ENCODE data around the gene TYW1. TPM values are rescaled to one million over a fixed set of nuclear protein-coding genes. Genes with fewer than 3 reads are reported as not detected.
"Not testable (repeated sequence)": the region's sequence is repeated elsewhere in the genome, so short reads cannot be mapped to it uniquely, and the experiment has no call there.

Gene TYW1
- total and polyA plus RNA-seq, 4 donors, result 3.9 to 15.9 (median 10.0) TPM

- H3K36me3 ChIP-seq (ENCODE audit: control insufficient read depth in 1 of 2, insufficient read depth in 2 of 2, low read length in 1 of 2); ATAC-seq (ENCODE audit: low FRiP score); H3K27ac ChIP-seq (ENCODE audit: low read depth in 1 of 2, low read length in 2 of 2); H3K9me3 ChIP-seq (ENCODE audit: control insufficient read depth, low read length); DNase-seq; intact Hi-C loops (cut with DNase I); H3K27me3 ChIP-seq (ENCODE audit: control insufficient read depth in 1 of 2, insufficient read depth in 2 of 2, low read length in 1 of 2); H3K4me3 ChIP-seq (ENCODE audit: low read length in 2 of 2); H3K4me1 ChIP-seq (ENCODE audit: control insufficient read depth in 1 of 2, insufficient read depth in 2 of 2, low read length in 2 of 2): not testable (repeated sequence)
- 63 to 81% methylated on average over 4 to 5 of the region's 5 CpGs for WGBS, 2 donors
Observed at GRCh38 chr7:67178915-67179688, 182.5 kb downstream of the TYW1 start.

GRCh38 chr7:67182956-67183750 is 186.5 kb downstream of the TYW1 start:
- intact Hi-C loops (cut with DNase I); H3K27ac ChIP-seq (ENCODE audit: low read depth in 1 of 2, low read length in 2 of 2): not testable (repeated sequence)

GRCh38 chr7:67184912-67185659 is 188.5 kb downstream of the TYW1 start:
- intact Hi-C loops (cut with DNase I); H3K27ac ChIP-seq (ENCODE audit: low read depth in 1 of 2, low read length in 2 of 2); DNase-seq; ATAC-seq (ENCODE audit: low FRiP score); H3K36me3 ChIP-seq (ENCODE audit: control insufficient read depth in 1 of 2, insufficient read depth in 2 of 2, low read length in 1 of 2); H3K4me1 ChIP-seq (ENCODE audit: control insufficient read depth in 1 of 2, insufficient read depth in 2 of 2, low read length in 2 of 2); H3K27me3 ChIP-seq (ENCODE audit: control insufficient read depth in 1 of 2, insufficient read depth in 2 of 2, low read length in 1 of 2); H3K9me3 ChIP-seq (ENCODE audit: control insufficient read depth, low read length); H3K4me3 ChIP-seq (ENCODE audit: low read length in 2 of 2): not testable (repeated sequence)
- WGBS, 2 donors, result 82 to 94% methylated on average over 9 of the region's 10 CpGs

More at GRCh38 chr7:67182956-67183750, 186.5 kb downstream of the TYW1 start:
- H3K27me3 ChIP-seq (ENCODE audit: control insufficient read depth in 1 of 2, insufficient read depth in 2 of 2, low read length in 1 of 2); H3K36me3 ChIP-seq (ENCODE audit: control insufficient read depth in 1 of 2, insufficient read depth in 2 of 2, low read length in 1 of 2); ATAC-seq (ENCODE audit: low FRiP score); H3K9me3 ChIP-seq (ENCODE audit: control insufficient read depth, low read length); H3K4me1 ChIP-seq (ENCODE audit: control insufficient read depth in 1 of 2, insufficient read depth in 2 of 2, low read length in 2 of 2); H3K4me3 ChIP-seq (ENCODE audit: low read length in 2 of 2); DNase-seq: not testable (repeated sequence)
- 72 to 84% methylated on average over 15 of the region's 17 CpGs for WGBS, 2 donors

- H3K9me3 ChIP-seq (ENCODE audit: control insufficient read depth, low read length); H3K36me3 ChIP-seq (ENCODE audit: control insufficient read depth in 1 of 2, insufficient read depth in 2 of 2, low read length in 1 of 2); intact Hi-C loops (cut with DNase I); H3K4me3 ChIP-seq (ENCODE audit: low read length in 2 of 2); H3K4me1 ChIP-seq (ENCODE audit: control insufficient read depth in 1 of 2, insufficient read depth in 2 of 2, low read length in 2 of 2); H3K27ac ChIP-seq (ENCODE audit: low read depth in 1 of 2, low read length in 2 of 2); DNase-seq; H3K27me3 ChIP-seq (ENCODE audit: control insufficient read depth in 1 of 2, insufficient read depth in 2 of 2, low read length in 1 of 2); ATAC-seq (ENCODE audit: low FRiP score): not testable (repeated sequence)
- whole genome bisulfite sequencing, 2 donors, result 19 to 31% methylated on average over 2 of the region's 3 CpGs
Observed at GRCh38 chr7:67185660-67186129, 189.1 kb downstream of the TYW1 start.

- H3K4me1 ChIP-seq (ENCODE audit: control insufficient read depth in 1 of 2, insufficient read depth in 2 of 2, low read length in 2 of 2); H3K4me3 ChIP-seq (ENCODE audit: low read length in 2 of 2); H3K27ac ChIP-seq (ENCODE audit: low read depth in 1 of 2, low read length in 2 of 2); H3K36me3 ChIP-seq (ENCODE audit: control insufficient read depth in 1 of 2, insufficient read depth in 2 of 2, low read length in 1 of 2); DNase-seq; ATAC-seq (ENCODE audit: low FRiP score); H3K27me3 ChIP-seq (ENCODE audit: control insufficient read depth in 1 of 2, insufficient read depth in 2 of 2, low read length in 1 of 2); H3K9me3 ChIP-seq (ENCODE audit: control insufficient read depth, low read length); intact Hi-C loops (cut with DNase I): not testable (repeated sequence)
- WGBS, 2 donors, result 89 to 95% methylated on average over 8 of the region's 8 CpGs
Observed at GRCh38 chr7:67189160-67189559, 192.5 kb downstream of the TYW1 start.

- H3K4me3 ChIP-seq (ENCODE audit: low read length in 2 of 2); ATAC-seq (ENCODE audit: low FRiP score): not testable (repeated sequence)
Observed at GRCh38 chr7:67189801-67190465, 193.3 kb downstream of the TYW1 start.

GRCh38 chr7:67191002-67191720 is 194.5 kb downstream of the TYW1 start:
- H3K36me3 ChIP-seq (ENCODE audit: control insufficient read depth in 1 of 2, insufficient read depth in 2 of 2, low read length in 1 of 2); H3K9me3 ChIP-seq (ENCODE audit: control insufficient read depth, low read length); DNase-seq; intact Hi-C loops (cut with DNase I); H3K4me1 ChIP-seq (ENCODE audit: control insufficient read depth in 1 of 2, insufficient read depth in 2 of 2, low read length in 2 of 2); H3K4me3 ChIP-seq (ENCODE audit: low read length in 2 of 2); H3K27me3 ChIP-seq (ENCODE audit: control insufficient read depth in 1 of 2, insufficient read depth in 2 of 2, low read length in 1 of 2); ATAC-seq (ENCODE audit: low FRiP score); H3K27ac ChIP-seq (ENCODE audit: low read depth in 1 of 2, low read length in 2 of 2): not testable (repeated sequence)
- 94 to 95% methylated on average over 4 of the region's 5 CpGs for WGBS, 2 donors

More at GRCh38 chr7:67189801-67190465, 193.3 kb downstream of the TYW1 start:
- H3K36me3 ChIP-seq (ENCODE audit: control insufficient read depth in 1 of 2, insufficient read depth in 2 of 2, low read length in 1 of 2); DNase-seq; intact Hi-C loops (cut with DNase I); H3K27ac ChIP-seq (ENCODE audit: low read depth in 1 of 2, low read length in 2 of 2); H3K9me3 ChIP-seq (ENCODE audit: control insufficient read depth, low read length); H3K27me3 ChIP-seq (ENCODE audit: control insufficient read depth in 1 of 2, insufficient read depth in 2 of 2, low read length in 1 of 2); H3K4me1 ChIP-seq (ENCODE audit: control insufficient read depth in 1 of 2, insufficient read depth in 2 of 2, low read length in 2 of 2): not testable (repeated sequence)
- 76 to 81% methylated on average over 4 of the region's 4 CpGs for WGBS, 2 donors
